AG08395 (cell line): ENCODE measurements around the gene SEM1.
"Not testable (repeated sequence)": the region's sequence is repeated elsewhere in the genome, so short reads cannot be mapped to it uniquely, and the experiment has no call there.

ENCODE experiments used
- DNase-seq: peaks from one replicate; pipeline ENCODE4 v3.0.0; 2012; ENCODE audit warnings: mixed read lengths, low spot score

Gene SEM1

GRCh38 chr7:96709381-96710228 lies at the start of gene SEM1:
Gene SEM1, minus strand, starts transcription at chr7:96709846. Its CDS starts 83 bp downstream, at chr7:96709763.
- peak; percentile 79 for DNase-seq

GRCh38 chr7:96757880-96758279 lies 48.2 kb upstream of the SEM1 start:
- DNase-seq, result not testable (repeated sequence)

- DNase-seq, result no peak
Observed at GRCh38 chr7:96747418-96747940, 37.8 kb upstream of the SEM1 start.

GRCh38 chr7:96740130-96740529 lies 30.5 kb upstream of the SEM1 start:
- no peak for DNase-seq

- DNase-seq, result no peak
Observed at GRCh38 chr7:96739609-96740008, 30.0 kb upstream of the SEM1 start.

- no peak for DNase-seq
Observed at GRCh38 chr7:96739167-96739566, 29.5 kb upstream of the SEM1 start.

GRCh38 chr7:96738705-96739104 lies 29.1 kb upstream of the SEM1 start:
- no peak for DNase-seq

- no peak for DNase-seq
Observed at GRCh38 chr7:96737545-96738050, 28.0 kb upstream of the SEM1 start.

- DNase-seq, result no peak
Observed at GRCh38 chr7:96734343-96734742, 24.7 kb upstream of the SEM1 start.

- no peak for DNase-seq
Observed at GRCh38 chr7:96729820-96730219, 20.2 kb upstream of the SEM1 start.

GRCh38 chr7:96728139-96728538 lies 18.5 kb upstream of the SEM1 start:
- DNase-seq, result no peak

- no peak for DNase-seq
Observed at GRCh38 chr7:96727534-96728088, 18.0 kb upstream of the SEM1 start.

GRCh38 chr7:96723622-96724021 lies 14.0 kb upstream of the SEM1 start:
- no peak for DNase-seq

GRCh38 chr7:96722928-96723327 lies 13.3 kb upstream of the SEM1 start:
- DNase-seq, result not testable (repeated sequence)

GRCh38 chr7:96720843-96721242 lies 11.2 kb upstream of the SEM1 start:
- no peak for DNase-seq

- DNase-seq, result no peak
Observed at GRCh38 chr7:96719164-96719563, 9.5 kb upstream of the SEM1 start.

GRCh38 chr7:96718107-96719003 lies 8.7 kb upstream of the SEM1 start:
- no peak for DNase-seq

- DNase-seq, result no peak
Observed at GRCh38 chr7:96713037-96713436, 3.4 kb upstream of the SEM1 start.

GRCh38 chr7:96710544-96710943 lies 898 bp upstream of the SEM1 start:
- no peak for DNase-seq

GRCh38 chr7:96708872-96709271 lies 774 bp downstream of the SEM1 start:
- DNase-seq, result no peak

- no peak for DNase-seq
Observed at GRCh38 chr7:96707901-96708774, 1.5 kb downstream of the SEM1 start.
